K562 (cell line): ENCODE data around the gene DCLK1. TPM values are rescaled to one million over a fixed set of nuclear protein-coding genes. Genes with fewer than 3 reads are reported as not detected.

ENCODE experiments used
- ATAC-seq: fragments of 200-7000 bp; cut with Tn5 transposase; 3 replicates; pipeline ENCODE4 v1.9.1; 2020; ENCODE audit warnings: moderate library complexity
- BruUV-seq: library from RNA; stranded (reverse); fragments of 400-500 nt; replicated peaks from 2 replicates; lab custom pipeline; 2021; lab: Mats Ljungman, UMichigan
- CTCF ChIA-PET: fragments of 300-600 bp; formaldehyde crosslinking; extraction: SDS; loops from one replicate; lab custom pipeline; 2021; ENCODE audit warnings: low intra/inter-chr PET ratio; lab: Yijun Ruan, JAX
- POLR2A ChIA-PET: fragments of 300-600, 350-650 bp; sonication (Branson Sonifier 250); formaldehyde crosslinking; extraction: SDS; loops from one replicate; lab custom pipeline; 2021; ENCODE audit warnings: antibody characterized with exemption, inconsistent platforms; lab: Yijun Ruan, JAX
- DNase-seq, 4 experiments: peaks; one replicate each; pipeline versions ENCODE4 v3.0.0 to v3.0.0-alpha.2; 2011 to 2018; ENCODE audit warnings: low spot score in 3 of 4, mixed read lengths in 3 of 4; ENCODE audit errors: extremely low read depth in 1 of 4
- FAIRE-seq: peaks from 2 replicates; lab custom pipeline; 2011; peaks lifted over from hg19 to GRCh38; lab: Jason Lieb, UNC
- H2AFZ ChIP-seq: 2 replicates; pipeline ENCODE4 v1.6.0; 2011; ENCODE audit warnings: low read depth, low read length, control low read depth, inconsistent platforms
- H3K27ac ChIP-seq: fragments of 200-600 bp; 3 replicates; pipeline ENCODE4 v1.8.0; 2011; ENCODE audit warnings: low read depth, mild to moderate bottlenecking, control low read depth, inconsistent platforms, low read length, moderate library complexity, mixed read lengths; ENCODE audit errors: extremely low read depth
- H3K27me3 ChIP-seq, 2 experiments: fragments of 300-600 bp in 1 of 2; 2 replicates in 1 of 2; 3 replicates in 1 of 2; pipeline versions ENCODE4 v1.6.0 to v1.8.0; 2011; ENCODE audit warnings: inconsistent platforms in 2 of 2, low read length in 2 of 2, mild to moderate bottlenecking in 1 of 2, mixed read lengths in 1 of 2, moderate library complexity in 1 of 2; ENCODE audit not compliant: control insufficient read depth in 2 of 2, insufficient read depth in 2 of 2
- H3K36me3 ChIP-seq: fragments of 300-600 bp; 3 replicates; pipeline ENCODE4 v1.8.0; 2011; ENCODE audit warnings: mild to moderate bottlenecking, low read length, inconsistent platforms; ENCODE audit not compliant: control insufficient read depth, insufficient read depth
- H3K4me1 ChIP-seq, 2 experiments: fragments of 200-600 bp in 1 of 2; replicated peaks in 1 of 2; 2 replicates in 1 of 2; 3 replicates in 1 of 2; pipeline versions ENCODE4 v1.5.1 to v1.8.0; 2011; ENCODE audit warnings: inconsistent platforms in 2 of 2, low read length in 2 of 2, mild to moderate bottlenecking in 1 of 2, mixed read lengths in 1 of 2, moderate library complexity in 1 of 2; ENCODE audit not compliant: control insufficient read depth in 2 of 2, insufficient read depth in 2 of 2
- H3K4me2 ChIP-seq: 2 replicates; pipeline ENCODE4 v1.6.1; 2011; ENCODE audit warnings: low read length, control low read depth, inconsistent platforms, mixed read lengths; ENCODE audit not compliant: insufficient read depth
- H3K4me3 ChIP-seq: fragments of 200-600 bp; sonication (generic), shearing (Covaris generic); 2 replicates; pipeline ENCODE4 v1.5.1; 2016; ENCODE audit warnings: control low read depth, inconsistent platforms
- H3K79me2 ChIP-seq: fragments of 200-600 bp; 3 replicates; pipeline ENCODE4 v1.8.0; 2011; ENCODE audit warnings: low read length, inconsistent platforms; ENCODE audit not compliant: control insufficient read depth, insufficient read depth
- H3K9ac ChIP-seq, 2 experiments: 2 replicates each; pipeline versions ENCODE4 v1.6.0 to v1.6.1; 2011; ENCODE audit warnings: low read depth in 2 of 2, low read length in 2 of 2, control low read depth in 1 of 2, inconsistent platforms in 1 of 2, mild to moderate bottlenecking in 1 of 2, mixed read lengths in 1 of 2; ENCODE audit not compliant: insufficient read depth in 1 of 2
- H3K9me1 ChIP-seq: one replicate; pipeline ENCODE4 v1.6.0; 2011; ENCODE audit warnings: inconsistent platforms, mild to moderate bottlenecking, low read length, moderate library complexity; ENCODE audit not compliant: control insufficient read depth, insufficient read depth
- H3K9me3 ChIP-seq: replicated peaks from 2 replicates; pipeline ENCODE4 v1.5.1; 2011; ENCODE audit warnings: low read depth, low read length, inconsistent platforms; ENCODE audit not compliant: control insufficient read depth, insufficient read depth
- H4K20me1 ChIP-seq: replicated peaks from 2 replicates; pipeline ENCODE4 v1.6.1; 2011; ENCODE audit warnings: low read length, inconsistent platforms, mixed read lengths; ENCODE audit not compliant: control insufficient read depth, insufficient read depth
- ASH1L ChIP-seq: fragments of 450-650 bp; IDR thresholded peaks from 2 replicates; pipeline ENCODE4 v1.6.1; 2018; ENCODE audit warnings: borderline replicate concordance, mild to moderate bottlenecking, low read depth; ENCODE audit not compliant: partially characterized antibody
- CCNT2 ChIP-seq: IDR thresholded peaks from 2 replicates; pipeline ENCODE4 v1.6.1; 2011; ENCODE audit warnings: borderline replicate concordance, low read depth, mild to moderate bottlenecking, moderate library complexity, mixed read lengths, low read length; ENCODE audit not compliant: insufficient read length; ENCODE audit errors: extremely low read depth
- COPS2 ChIP-seq: fragments of 450-650 bp; conservative IDR thresholded peaks from 2 replicates; pipeline ENCODE4 v1.6.1; 2016; ENCODE audit warnings: mild to moderate bottlenecking, moderate library complexity
- IRF1 ChIP-seq: sonication (generic); formaldehyde crosslinking; IDR thresholded peaks from 2 replicates; pipeline ENCODE4 v1.8.0; 2022; ENCODE audit warnings: missing genetic modification reagents, mild to moderate bottlenecking, borderline replicate concordance
- MCM5 ChIP-seq: fragments of 450-650 bp; IDR thresholded peaks from 2 replicates; pipeline ENCODE4 v1.6.1; 2016; ENCODE audit warnings: low read depth
- NELFE ChIP-seq: IDR thresholded peaks from 2 replicates; pipeline ENCODE4 v1.6.1; 2011; ENCODE audit warnings: mild to moderate bottlenecking; ENCODE audit not compliant: insufficient read depth, insufficient read length
- NFATC3 ChIP-seq: fragments of 450-650 bp; IDR thresholded peaks from 2 replicates; pipeline ENCODE4 v1.6.1; 2017; ENCODE audit warnings: mild to moderate bottlenecking
- NR2C1 ChIP-seq, 2 experiments: fragments of 450-650 bp; IDR thresholded peaks; 2 replicates each; pipeline ENCODE4 v1.6.1; 2017; ENCODE audit warnings: mild to moderate bottlenecking in 2 of 2, antibody characterized with exemption in 1 of 2, inconsistent platforms in 1 of 2, missing compliant biosample characterization in 1 of 2, missing genetic modification characterization in 1 of 2
- NR2C2 ChIP-seq, 2 experiments: fragments of 200-800 bp in 1 of 2; sonication (Bioruptor generic) in 1 of 2; sonication (generic) in 1 of 2; formaldehyde crosslinking in 1 of 2; IDR thresholded peaks; 2 replicates each; pipeline versions ENCODE4 v1.6.1 to v1.8.0; 2016 to 2022; ENCODE audit warnings: mild to moderate bottlenecking in 1 of 2, missing compliant biosample characterization in 1 of 2, missing genetic modification characterization in 1 of 2, missing genetic modification reagents in 1 of 2
- RBM34 ChIP-seq: fragments of 200-400 bp; formaldehyde crosslinking; IDR thresholded peaks from 2 replicates; pipeline ENCODE4 v1.6.1; 2018; ENCODE audit warnings: low read length, borderline replicate concordance; ENCODE audit not compliant: insufficient read depth
- RCOR1 ChIP-seq, 2 experiments: IDR thresholded peaks; 2 replicates each; pipeline ENCODE4 v1.6.1; 2012; ENCODE audit warnings: low read depth in 2 of 2, low read length in 2 of 2, borderline replicate concordance in 1 of 2, improper control_type of control experiment in 1 of 2
- RFX5 ChIP-seq: IDR thresholded peaks from 2 replicates; pipeline ENCODE4 v1.6.1; 2011; ENCODE audit warnings: low read depth, mild to moderate bottlenecking, improper control_type of control experiment, low read length
- STAT5B ChIP-seq: fragments of 250-450 bp; sonication (Bioruptor Pico); IDR thresholded peaks from 2 replicates; pipeline ENCODE4 v1.8.0; 2021; ENCODE audit warnings: mild to moderate bottlenecking, inconsistent platforms
- THRAP3 ChIP-seq: fragments of 450-650 bp; IDR thresholded peaks from 2 replicates; pipeline ENCODE4 v1.6.1; 2016; ENCODE audit warnings: mild to moderate bottlenecking, inconsistent platforms, borderline replicate concordance
- TRIM28 ChIP-seq: fragments of 450-650 bp; IDR thresholded peaks from 2 replicates; pipeline ENCODE4 v1.6.1; 2017
- ZC3H8 ChIP-seq: fragments of 450-650 bp; IDR thresholded peaks from 2 replicates; pipeline ENCODE4 v1.6.1; 2017
- ZKSCAN1 ChIP-seq: fragments of 150-350 bp; IDR thresholded peaks from 2 replicates; pipeline ENCODE4 v1.6.1; 2016; ENCODE audit warnings: low read depth, low read length
- ZNF133 ChIP-seq: fragments of 250-450 bp; sonication (Bioruptor Pico); IDR thresholded peaks from 2 replicates; pipeline ENCODE4 v1.4.0; 2020; ENCODE audit warnings: mild to moderate bottlenecking
- ZNF263 ChIP-seq: sonication (generic); formaldehyde crosslinking; IDR thresholded peaks from 2 replicates; pipeline ENCODE4 v1.8.0; 2022; ENCODE audit warnings: mild to moderate bottlenecking, missing genetic modification reagents, borderline replicate concordance
- WGBS: fragments of 100-300 bp; shearing (Covaris generic); methylation state at CpG from one replicate; pipeline ENCODE4 v1.1.6; 2016; ENCODE audit warnings: low coverage, mixed read lengths; ENCODE audit not compliant: insufficient coverage; ENCODE audit errors: missing lambda C conversion rate; 5-methylcytosine and 5-hydroxymethylcytosine counted together
- in situ Hi-C: fragments of 300-500 bp; cut with MboI; formaldehyde crosslinking; loops from 4 replicates; pipeline ENCODE4 v1.15.0; 2018; ENCODE audit warnings: inconsistent platforms, mixed read lengths
- intact Hi-C: fragments of 100-400 bp; cut with micrococcal nuclease; formaldehyde crosslinking; loops from 2 replicates; pipeline ENCODE4 v1.14.2; 2022
- polyA plus RNA-seq, 8 experiments: library from polyadenylated mRNA; depleted of rRNA in 4 of 8; stranded (reverse) in 5 of 8; unstranded in 3 of 8; fragments of >200 nt; fragmentation: Nextera tagmentation in 2 of 8; fragmentation: Illumina TruSeq in 1 of 8; extraction: Ambion mirVana in 2 of 8; extraction: Trizol in 1 of 8; gene quantifications; 2 replicates each; pipeline versions ENCODE4 v1.2.1 to v1.2.3, GENCODE V29; 2011 to 2014; ENCODE audit warnings: inconsistent platforms in 1 of 8, missing spikeins in 1 of 8
- total RNA-seq, 7 experiments: library from RNA; depleted of rRNA in 6 of 7; stranded (reverse); fragments of >200 nt in 6 of 7; fragmentation: Illumina TruSeq in 2 of 7; extraction: Trizol in 2 of 7; gene quantifications; 2 replicates each; pipeline versions ENCODE4 v1.2.1 to v1.2.3, GENCODE V29; 2011 to 2021; ENCODE audit warnings: low replicate concordance in 1 of 7

DCLK1 gene
- total and polyA plus RNA-seq, 9 of the 15 experiments (the other 6 are each of a cell fraction or from before 2014, with no cell fraction given) = 0.07 TPM; not detected in 8

DNA sequence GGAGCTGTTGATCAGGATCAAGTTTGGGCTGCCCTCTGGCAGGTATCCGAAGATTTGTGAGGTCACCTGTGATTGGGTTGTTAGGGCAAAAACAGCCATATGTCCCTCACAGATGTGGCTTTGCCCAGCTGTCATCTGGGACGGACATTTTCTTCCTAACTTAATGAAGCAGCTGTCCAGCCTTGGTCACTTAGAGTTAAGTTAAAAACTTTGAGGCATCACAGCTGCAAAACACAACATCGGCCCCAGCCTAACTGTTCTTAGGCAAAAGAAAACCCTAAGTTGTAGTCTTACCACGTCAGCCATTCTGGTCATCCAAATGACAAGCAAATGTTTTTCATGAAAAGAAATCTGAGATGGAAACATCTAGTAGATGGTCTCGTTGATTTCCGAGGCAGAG is 318.4 kb downstream of the DCLK1 start:
- intact Hi-C loops = no loop called here
- no TSS peak for BruUV-seq

More for the DNA sequence above, 318.4 kb downstream of the DCLK1 start:
- no peaks in the 10 kb centered on the region for H3K9me3 ChIP-seq
- DNase-seq (no peak), FAIRE-seq (no peak), ATAC-seq (no peak)
- no peaks in the 10 kb centered on the region for H3K27me3 ChIP-seq
- no peak overlapping the region for H3K4me2 ChIP-seq
- TF ChIP-seq TRIM28 (no peak), NFATC3 (no peak), RFX5 (no peak), NELFE (no peak), MCM5 (no peak), COPS2 (no peak), NR2C2 (CRISPR knock-in tag; IDR thresholded peaks at IDR 0.05) (no peak), NR2C2 (tag; IDR thresholded peaks at IDR 0.05) (no peak), NR2C1 (IDR thresholded peaks at IDR 0.05) (no peak), NR2C1 (tag; IDR thresholded peaks at IDR 0.05) (no peak), CCNT2 (no peak), THRAP3 (no peak), ZKSCAN1 (no peak), IRF1 (CRISPR knock-in tag) (no peak), ZNF263 (CRISPR knock-in tag) (no peak), RBM34 (no peak), ZNF133 (CRISPR knock-in tag) (no peak), STAT5B (CRISPR knock-in tag) (no peak), RCOR1 (IDR thresholded peaks at IDR 0.05; ENCODE audit: borderline replicate concordance in 1 of 2, low read depth in 2 of 2, low read length in 2 of 2) (no peak), ZC3H8 (no peak), ASH1L (no peak)
- no peak overlapping the region for H3K9ac ChIP-seq
- no peak overlapping the region for H3K4me3 ChIP-seq
- H3K27ac ChIP-seq = no peak overlapping the region
- no peaks in the 10 kb centered on the region for H3K9me1 ChIP-seq
- ChIA-PET POLR2A (no interaction called here), CTCF (no interaction called here)
- H4K20me1 ChIP-seq = no peaks in the 10 kb centered on the region
- in situ Hi-C loops = no loop called here
- WGBS = 0% methylated on average over 6 of the region's 6 CpGs
- no peak overlapping the region for H2AFZ ChIP-seq
- no peaks in the 10 kb centered on the region for H3K4me1 ChIP-seq
- no peaks in the 10 kb centered on the region for H3K36me3 ChIP-seq
- no peaks in the 10 kb centered on the region for H3K79me2 ChIP-seq
